ENCODE results near the gene DCAF8L2.
"Not testable (repeated sequence)": the region's sequence is repeated elsewhere in the genome, so short reads cannot be mapped to it uniquely, and the experiment has no call there.

The DCAF8L2 gene

DNA sequence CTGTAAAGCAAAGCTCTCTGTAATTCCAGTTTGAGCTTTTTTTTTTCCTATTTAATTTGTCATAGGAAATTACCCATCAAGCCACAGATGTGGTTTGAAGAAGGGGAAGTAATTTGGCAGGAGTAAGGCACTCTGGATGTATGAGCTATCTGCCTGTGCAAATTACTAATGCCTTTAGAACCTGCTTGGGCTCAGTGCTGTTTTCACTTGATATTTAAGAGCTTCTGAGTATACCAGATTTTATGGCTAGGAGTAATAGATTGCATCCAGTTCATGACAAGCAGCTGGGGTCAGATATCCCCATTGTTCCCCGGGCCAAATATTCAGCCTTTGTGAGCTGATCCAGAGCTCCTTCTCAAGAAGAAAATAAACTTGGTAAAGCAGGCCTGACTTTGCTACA is 89.1 kb downstream of the DCAF8L2 start:
- DNase-seq (ENCODE audit: low read depth), result no peak

DNA sequence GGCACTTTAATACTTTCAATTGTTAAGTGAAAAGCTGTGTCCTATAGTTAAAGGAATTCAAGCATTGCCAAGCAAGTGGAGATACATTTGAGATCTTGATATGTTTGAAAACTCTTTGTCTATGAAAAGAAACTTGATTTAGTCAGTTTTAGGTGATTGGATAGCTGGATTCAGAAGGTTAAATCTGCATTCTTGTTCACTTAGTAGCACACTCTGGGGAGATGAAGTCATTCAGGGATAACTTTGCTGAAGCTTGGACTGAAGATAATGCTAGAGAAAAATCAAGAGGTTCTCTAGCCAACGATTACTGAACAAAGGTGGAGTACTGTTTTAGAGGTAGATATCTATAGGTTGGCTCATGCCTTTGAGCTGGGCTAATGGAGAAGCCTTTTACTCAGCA is 90.6 kb downstream of the DCAF8L2 start:
- DNase-seq (ENCODE audit: low read depth), result no peak

- not testable (repeated sequence) for DNase-seq (ENCODE audit: low read depth)
Measured at GRCh38 chrX:27683566-27684208, 93.5 kb downstream of the DCAF8L2 start.

DNA sequence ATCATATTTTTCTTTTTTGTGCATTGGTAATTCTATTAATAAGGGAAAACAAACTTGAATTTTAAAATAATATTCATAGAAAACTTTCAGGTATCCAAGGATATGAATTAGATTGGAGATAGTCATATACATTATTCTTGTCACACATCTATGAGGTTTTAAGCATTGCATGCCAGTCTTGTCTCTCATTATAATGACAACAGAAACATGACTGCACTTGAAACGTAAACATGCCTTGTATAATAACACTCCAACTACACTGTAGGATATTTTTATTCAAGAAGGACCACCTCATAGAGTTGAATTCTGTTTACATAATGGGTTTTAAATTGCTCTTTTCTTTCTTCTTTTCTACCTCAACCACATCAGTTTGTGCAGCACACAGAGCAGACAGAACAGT is 104.5 kb downstream of the DCAF8L2 start:
- DNase-seq (ENCODE audit: low read depth), result no peak

DNA sequence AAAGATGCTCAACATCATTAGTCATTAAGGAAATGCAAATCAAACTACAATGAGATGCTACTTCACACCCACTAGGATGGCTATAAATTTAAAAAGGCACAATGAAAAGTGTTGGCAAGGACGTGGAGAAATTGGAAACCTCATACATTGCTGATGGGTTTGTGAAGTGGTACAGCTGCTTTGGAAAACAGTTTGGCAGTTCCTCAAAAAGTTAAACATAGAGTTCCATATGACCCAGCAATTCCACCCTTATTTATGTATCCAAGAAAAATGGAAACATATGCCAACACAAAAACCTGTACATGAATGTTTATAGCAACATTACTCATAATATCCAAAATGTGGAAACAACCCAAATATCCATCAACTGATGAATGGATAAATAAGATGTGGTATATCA is 116.4 kb downstream of the DCAF8L2 start:
- no peak for DNase-seq (ENCODE audit: low read depth)

DNA sequence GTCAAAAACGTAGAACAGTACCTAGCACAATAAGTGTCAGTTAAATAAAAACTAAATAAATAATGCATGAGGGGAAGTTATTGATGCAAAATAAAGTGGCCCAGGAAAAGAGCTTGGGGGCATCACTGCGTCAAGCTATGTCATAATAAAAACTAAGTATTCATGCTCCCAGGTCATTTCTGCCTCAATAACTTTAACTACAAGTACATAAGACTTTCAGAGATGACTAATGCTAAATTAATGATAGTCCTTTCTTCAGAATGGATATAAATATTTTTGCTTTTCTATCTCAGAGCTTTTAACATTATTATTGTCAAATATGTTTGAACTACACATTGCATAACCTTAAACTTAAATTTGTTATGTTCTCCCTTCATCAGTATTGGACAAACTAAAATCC is 125.5 kb downstream of the DCAF8L2 start:
- no peak for DNase-seq (ENCODE audit: low read depth)

DNA sequence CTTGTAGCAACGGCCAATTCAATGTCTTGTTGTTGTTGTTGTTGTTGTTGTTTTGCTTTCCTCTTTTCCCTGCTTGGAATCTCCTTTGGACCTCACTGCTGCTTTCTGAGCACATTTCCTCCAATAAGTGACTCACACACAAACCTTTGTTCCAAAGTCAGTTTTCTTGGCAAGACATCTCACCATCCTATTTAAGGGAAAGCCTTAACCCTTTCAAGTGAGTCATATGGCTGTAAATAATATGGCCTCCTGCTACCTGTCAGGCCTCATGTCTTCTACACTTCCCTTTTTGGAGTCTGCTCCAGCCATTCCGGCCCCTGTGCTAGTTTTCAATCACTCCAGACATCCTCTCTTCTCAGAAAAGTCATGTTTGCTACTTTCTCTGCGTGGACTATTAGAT is 138.1 kb downstream of the DCAF8L2 start:
- no peak for DNase-seq (ENCODE audit: low read depth)

DNA sequence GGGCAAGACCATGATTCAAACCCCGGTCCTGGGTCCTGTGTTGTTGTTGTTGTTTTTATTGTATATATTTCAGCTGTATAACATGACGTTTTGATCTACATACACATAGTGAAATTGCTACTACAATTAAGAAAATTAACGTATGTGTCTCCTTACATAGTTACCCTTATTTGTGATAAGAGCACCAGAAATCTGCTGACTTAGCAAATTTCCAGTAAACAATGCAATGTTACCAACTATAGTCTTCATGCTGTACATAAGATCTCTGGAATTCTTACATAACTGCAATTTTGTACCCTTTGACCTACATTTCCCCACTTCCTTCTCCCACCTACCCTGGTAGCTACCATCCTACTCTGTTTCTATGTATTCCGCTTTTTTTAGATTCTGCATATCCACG is 141.8 kb downstream of the DCAF8L2 start:
- DNase-seq (ENCODE audit: low read depth), result no peak

DNA sequence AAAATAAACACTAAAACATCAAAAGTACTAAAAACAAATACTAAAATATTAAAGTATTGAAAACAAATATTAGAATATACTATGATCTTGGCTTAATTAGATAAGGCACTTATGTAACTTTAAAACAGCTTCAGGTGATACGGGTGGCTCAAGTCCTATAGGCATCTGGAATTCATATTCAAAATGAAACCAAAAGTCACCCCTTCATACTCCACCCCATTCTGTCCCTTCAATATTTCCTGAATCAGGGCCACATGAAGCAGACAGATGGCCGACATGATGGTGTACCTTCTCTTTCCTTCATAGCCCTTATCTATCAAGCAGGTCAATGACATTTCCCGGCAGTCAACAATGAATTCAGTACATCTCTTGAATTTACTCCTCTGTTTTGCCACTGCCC is 145.8 kb downstream of the DCAF8L2 start:
- DNase-seq (ENCODE audit: low read depth), result no peak

- no peak for DNase-seq (ENCODE audit: low read depth)
Measured at GRCh38 chrX:27740933-27741332, 150.8 kb downstream of the DCAF8L2 start.

GRCh38 chrX:27743521-27743920 is 153.4 kb downstream of the DCAF8L2 start:
- DNase-seq (ENCODE audit: low read depth), result not testable (repeated sequence)

DNA sequence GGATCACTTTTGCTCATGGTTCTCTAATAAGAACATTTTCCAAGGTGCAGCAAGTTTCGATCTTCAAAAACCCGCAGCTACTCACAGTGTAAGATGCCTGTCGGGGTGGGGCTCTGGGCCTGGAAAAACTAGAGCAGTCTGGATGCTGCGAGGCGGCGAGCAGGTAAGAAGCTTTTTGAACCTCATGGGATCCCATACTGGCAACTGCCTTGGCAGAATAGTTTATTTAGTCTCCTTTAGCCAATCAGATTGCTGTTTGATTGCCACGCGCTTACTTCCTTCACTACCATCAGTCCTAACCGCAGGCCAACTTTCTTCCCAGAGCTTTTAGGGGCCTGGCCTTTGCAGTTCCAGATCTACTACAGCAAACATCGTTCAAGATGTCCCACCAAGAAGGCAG is 156.4 kb downstream of the DCAF8L2 start:
- no peak for DNase-seq (ENCODE audit: low read depth)

GRCh38 chrX:27750298-27750697 is 160.2 kb downstream of the DCAF8L2 start:
- not testable (repeated sequence) for DNase-seq (ENCODE audit: low read depth)

- no peak for DNase-seq (ENCODE audit: low read depth)
Measured at GRCh38 chrX:27751976-27752375, 161.8 kb downstream of the DCAF8L2 start.

DNA sequence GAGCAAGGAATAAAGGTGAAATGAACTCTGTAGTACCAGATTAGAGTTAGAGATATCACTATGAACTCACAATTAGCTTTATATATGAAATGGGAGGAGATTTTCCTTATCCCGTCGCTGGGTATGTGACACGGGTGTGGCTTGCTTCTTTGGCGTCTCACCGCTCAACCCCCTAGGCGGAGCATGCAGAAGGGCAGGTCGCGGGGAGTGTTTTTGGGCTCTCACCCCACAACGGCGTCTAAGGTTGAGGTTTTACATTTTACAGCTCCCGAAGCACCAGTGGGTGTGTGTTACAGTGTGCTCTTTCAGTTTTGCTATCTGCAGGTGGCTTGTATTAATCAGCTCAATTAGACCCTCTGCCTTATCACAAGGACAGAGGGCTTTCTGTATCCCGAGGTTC is 175.6 kb downstream of the DCAF8L2 start:
- no peak for DNase-seq (ENCODE audit: low read depth)

GRCh38 chrX:27767387-27767786 is 177.2 kb downstream of the DCAF8L2 start:
- DNase-seq (ENCODE audit: low read depth), result no peak

DNA sequence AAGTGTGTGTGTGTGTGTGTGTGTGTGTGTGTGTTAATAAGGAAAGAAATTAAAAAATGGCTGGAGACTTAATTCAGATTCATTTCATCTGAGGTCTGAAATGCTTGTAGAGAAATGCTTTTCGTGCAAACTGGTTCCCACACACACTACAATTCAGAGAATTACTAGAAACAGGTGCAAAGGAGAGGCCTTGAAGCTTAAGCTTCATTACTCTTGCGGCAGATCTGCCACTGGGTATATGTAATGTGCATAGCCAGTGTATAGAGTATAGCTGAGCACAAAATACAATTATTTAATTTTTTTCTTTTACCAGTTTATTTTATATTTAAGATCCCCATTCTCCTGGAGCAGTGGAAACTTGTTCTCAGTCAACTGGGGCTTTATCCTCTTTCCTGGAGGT is 185.8 kb downstream of the DCAF8L2 start:
- no peak for DNase-seq (ENCODE audit: low read depth)

- DNase-seq (ENCODE audit: low read depth), result no peak
Measured at GRCh38 chrX:27796640-27797257, 206.6 kb downstream of the DCAF8L2 start.

DNA sequence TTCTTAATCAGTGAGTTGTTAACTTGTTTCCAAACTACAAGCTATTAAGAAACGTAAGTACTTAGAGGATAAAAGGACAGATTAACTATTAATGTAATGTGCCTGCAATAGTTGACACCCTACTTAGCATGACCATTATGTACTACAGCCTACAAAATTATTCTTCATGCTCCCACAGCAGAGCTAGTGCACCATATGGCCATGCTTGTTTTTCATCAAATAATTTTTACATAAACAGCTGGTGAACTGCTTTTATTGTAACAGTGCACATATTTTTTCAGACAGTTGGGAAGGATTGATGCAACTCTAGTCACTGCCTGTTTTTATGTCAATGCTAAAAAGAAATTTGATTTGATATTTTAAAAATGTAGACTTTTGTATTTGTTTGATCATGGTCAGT is 207.4 kb downstream of the DCAF8L2 start:
- DNase-seq (ENCODE audit: low read depth), result no peak
